T-helper 22 cell (primary cell): ENCODE data around the gene TECTA.
A peak's percentile ranks its signal among the peaks of the same experiment; 100 is the strongest.

Experiments
- DNase-seq: peaks from one replicate; pipeline ENCODE4 v3.0.0-alpha.2; 2020; ENCODE audit warnings: low read depth

TECTA gene

GRCh38 chr11:121188776-121189175, 87.7 kb downstream of the TECTA start:
- no peak for DNase-seq

GRCh38 chr11:121191818-121192217, 90.8 kb downstream of the TECTA start:
- no peak for DNase-seq

GRCh38 chr11:121194731-121195596, 93.9 kb downstream of the TECTA start:
- DNase-seq: peak; percentile 2

GRCh38 chr11:121198491-121198890, 97.4 kb downstream of the TECTA start:
- DNase-seq: no peak

GRCh38 chr11:121199516-121199915, 98.5 kb downstream of the TECTA start:
- no peak for DNase-seq

DNA sequence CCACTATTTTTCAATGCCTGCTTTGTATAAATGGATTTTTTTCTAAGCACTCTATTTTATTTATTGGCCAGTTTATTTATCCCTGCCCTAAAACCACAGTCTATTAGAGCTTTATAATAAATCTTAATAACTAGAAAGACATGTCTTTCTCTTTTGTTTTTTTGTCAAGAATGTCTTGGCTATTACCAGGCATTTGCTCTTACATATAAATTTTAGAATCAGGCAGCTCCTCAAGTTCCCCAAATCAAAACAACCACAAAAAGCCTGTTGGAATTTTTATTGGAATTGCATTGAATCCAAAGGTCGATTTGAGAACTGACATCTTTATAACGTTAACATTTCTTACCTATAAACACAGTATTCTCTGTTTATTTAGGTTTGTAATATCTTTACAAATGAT, 105.8 kb downstream of the TECTA start:
- no peak for DNase-seq

DNA sequence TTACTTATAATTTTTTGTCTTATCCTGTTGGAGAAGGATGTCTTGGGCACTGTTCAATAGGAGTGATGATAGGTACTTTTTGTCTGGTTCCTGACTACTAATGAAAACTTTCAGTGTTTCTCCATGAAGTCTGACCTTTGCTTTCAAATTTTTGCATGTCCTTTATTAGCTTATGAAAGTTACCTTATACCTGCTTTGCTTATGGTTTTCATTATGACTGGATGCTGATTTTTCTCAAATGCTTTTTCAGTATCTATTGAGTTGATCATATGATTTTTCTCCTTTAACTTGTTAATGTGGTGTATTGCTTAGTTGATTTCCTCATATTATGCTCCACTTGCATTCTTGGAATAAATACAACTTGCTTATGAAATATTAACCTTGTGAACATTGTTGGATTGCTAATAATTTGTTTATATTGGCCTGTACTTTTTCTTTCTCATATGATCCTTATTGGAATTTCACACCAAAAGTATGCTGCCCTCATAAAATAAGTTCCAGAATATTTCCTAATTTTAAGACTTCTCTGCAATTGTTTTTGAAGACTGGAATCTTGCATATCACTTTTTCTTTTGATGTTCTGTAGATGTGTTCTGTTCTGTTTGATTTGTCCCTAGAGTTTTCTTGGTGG, 106.6 kb downstream of the TECTA start:
- no peak for DNase-seq

- no peak for DNase-seq
Measured at GRCh38 chr11:121210445-121211080, 109.5 kb downstream of the TECTA start.

GRCh38 chr11:121211626-121212025, 110.6 kb downstream of the TECTA start:
- no peak for DNase-seq

GRCh38 chr11:121212536-121213361, 111.7 kb downstream of the TECTA start:
- no peak for DNase-seq

DNA sequence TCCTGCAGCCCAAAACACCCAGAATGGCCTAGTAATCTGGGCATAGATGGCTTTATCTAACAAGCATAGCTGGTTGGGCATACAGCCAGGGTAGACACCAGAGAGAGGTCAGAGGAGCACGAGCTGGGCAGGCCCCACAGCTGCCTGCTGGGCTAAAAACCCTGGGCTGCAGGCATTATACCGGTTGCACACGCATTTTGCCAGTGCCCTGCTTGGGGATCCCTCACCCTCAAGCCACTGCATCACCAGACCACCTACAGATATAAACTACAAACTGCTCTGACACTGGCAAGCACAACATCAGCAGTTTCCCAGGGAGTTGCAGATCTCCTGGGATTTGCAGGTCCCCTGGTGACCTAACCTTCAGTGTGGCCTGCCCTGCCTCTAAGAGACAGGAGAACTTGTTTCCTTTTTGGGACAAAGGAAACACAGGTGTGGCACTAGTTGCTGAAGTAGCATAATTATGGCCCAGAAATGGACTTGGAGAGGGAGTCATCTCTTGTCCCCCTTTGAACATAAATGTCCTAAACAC, 112.4 kb downstream of the TECTA start:
- no peak for DNase-seq

- no peak for DNase-seq
Measured at GRCh38 chr11:121214861-121215260, 113.8 kb downstream of the TECTA start.

DNA sequence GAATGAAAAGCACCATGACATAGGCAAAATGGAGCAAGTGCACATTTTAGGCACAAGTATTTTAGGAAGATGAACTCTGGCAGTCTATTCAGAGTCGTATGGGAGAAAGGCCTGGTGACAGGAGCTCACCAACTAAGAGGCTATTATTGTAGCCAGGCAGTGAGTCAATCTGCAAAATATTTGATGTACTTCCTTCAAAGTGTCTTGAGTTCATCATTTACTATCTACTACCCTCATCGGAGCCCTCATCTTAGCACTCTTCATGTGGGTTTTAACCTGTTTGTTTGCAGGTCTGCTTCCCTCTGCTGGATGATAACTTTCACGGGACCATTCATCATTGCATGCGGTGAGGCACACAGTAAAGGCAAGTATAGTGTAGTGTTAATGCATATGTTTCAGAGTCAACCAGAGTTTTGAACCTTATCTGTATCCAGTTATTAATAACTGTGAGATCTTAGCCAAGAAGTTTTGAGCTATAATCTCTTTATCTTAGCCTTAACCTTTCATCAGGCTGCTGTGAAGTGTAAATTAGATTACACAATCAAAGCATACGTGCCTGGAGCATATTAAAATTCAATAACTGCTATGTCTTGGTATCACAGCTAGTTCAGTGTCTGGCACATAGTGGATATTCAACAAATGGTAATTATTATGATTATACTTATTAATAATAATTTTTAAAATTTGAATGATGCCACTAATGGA, 120.6 kb downstream of the TECTA start:
- no peak for DNase-seq

DNA sequence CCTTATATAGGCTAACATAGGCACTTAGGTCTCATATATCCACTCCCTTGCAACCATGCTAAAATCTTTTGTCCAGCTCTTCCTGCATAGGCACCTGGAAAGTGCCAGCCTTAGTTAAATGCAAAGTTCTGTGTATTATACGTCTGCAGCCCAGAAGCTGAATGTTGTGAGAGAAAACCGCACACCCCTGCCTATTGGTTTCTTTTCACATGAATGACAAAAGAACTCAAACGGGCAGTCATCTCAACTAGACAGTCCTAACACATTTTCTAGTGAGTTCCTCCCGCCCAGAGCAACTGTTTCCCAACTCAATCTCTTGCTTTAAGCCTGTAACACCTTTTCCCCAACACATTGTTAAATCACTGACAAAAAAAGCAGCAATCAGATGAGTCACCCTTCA, 122.1 kb downstream of the TECTA start:
- no peak for DNase-seq

- DNase-seq: no peak
Measured at GRCh38 chr11:121225382-121225781, 124.3 kb downstream of the TECTA start.

DNA sequence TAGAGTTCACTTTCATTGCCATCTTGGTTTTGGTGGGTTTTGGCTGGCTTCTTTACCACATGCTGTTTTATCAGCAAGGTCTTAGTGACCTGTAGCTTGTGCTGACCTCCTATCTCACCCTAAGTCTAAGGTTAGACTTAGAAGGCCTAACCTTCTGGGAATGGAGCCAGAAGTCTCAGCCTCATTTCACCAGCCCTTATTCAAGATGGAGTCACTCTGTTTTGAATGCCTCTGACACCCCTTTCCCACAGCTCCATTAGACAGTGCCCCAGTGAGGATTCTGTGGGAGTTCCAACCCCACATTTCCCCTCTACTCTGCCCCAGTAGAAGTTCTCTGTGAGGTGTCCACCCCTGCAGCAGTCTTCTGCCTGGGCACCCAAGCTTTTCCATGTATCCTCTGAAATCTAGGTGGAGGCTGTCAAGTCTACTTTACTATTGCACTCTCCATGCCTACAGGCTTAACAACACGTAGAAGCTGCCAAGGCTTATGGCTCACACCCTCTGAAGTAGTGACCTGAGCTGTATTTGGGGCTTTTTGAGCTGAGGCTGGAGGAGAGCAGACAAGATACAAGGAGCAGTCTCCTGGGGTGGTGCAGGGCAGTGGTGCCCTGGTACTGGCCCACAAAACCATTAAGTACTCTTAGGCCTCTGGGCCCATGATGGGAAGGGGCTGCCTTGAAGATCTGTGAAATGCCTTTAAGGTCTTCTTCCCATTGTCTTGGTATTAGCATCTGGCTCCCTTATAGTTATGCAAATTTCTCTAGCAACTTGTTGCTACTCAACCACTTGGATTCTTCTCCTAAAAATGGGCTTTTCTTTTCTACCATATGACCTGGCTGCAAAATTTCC, 125.6 kb downstream of the TECTA start:
- DNase-seq: no peak

- DNase-seq: no peak
Measured at GRCh38 chr11:121228851-121229250, 127.8 kb downstream of the TECTA start.

DNA sequence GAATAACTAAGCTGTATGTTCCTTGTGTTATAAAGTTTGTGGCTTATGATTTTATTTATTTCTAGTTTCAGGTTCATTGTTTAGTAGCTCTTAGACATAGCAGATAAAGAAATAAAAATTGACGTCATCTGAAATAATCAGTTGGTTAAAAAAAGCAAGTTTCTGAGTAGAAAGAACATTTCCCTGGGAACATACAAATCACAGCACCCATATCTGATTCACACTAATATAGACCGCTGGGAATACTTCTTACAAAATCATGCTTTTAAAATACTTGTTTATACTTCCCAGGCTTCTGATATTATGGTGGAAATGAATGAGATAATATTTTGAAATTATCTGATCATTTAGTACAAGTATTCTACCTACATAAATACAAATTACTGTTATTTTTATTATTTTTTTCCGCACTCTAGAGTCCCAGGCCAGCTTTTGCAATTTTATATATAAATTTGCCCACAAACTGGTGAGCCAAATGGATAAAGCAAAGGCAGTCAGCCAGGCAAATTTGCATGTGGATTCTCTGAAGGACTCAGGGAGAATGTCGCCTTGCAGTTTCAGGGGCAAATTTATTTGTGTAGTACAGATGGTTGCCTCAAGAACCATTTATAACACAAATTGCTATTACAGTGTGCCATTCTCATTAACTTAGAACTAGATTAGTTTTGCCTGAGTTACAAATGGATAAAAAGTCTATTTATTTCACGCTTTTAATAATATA, 128.6 kb downstream of the TECTA start:
- DNase-seq: no peak

- no peak for DNase-seq
Measured at GRCh38 chr11:121231576-121232278, 130.7 kb downstream of the TECTA start.
